ENCODE data around the gene LYZL1.
"Not testable (repeated sequence)": the region's sequence is repeated elsewhere in the genome, so short reads cannot be mapped to it uniquely, and the experiment has no call there.

GRCh38 chr10:29292406-29292805 lies 3.5 kb downstream of the LYZL1 start:
- TF ChIP-seq, protein P1, sequence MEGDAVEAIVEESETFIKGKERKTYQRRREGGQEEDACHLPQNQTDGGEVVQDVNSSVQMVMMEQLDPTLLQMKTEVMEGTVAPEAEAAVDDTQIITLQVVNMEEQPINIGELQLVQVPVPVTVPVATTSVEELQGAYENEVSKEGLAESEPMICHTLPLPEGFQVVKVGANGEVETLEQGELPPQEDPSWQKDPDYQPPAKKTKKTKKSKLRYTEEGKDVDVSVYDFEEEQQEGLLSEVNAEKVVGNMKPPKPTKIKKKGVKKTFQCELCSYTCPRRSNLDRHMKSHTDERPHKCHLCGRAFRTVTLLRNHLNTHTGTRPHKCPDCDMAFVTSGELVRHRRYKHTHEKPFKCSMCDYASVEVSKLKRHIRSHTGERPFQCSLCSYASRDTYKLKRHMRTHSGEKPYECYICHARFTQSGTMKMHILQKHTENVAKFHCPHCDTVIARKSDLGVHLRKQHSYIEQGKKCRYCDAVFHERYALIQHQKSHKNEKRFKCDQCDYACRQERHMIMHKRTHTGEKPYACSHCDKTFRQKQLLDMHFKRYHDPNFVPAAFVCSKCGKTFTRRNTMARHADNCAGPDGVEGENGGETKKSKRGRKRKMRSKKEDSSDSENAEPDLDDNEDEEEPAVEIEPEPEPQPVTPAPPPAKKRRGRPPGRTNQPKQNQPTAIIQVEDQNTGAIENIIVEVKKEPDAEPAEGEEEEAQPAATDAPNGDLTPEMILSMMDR (IDR thresholded peaks at IDR 0.05), result not testable (repeated sequence)
- not testable (repeated sequence) for TF ChIP-seq POLR2AphosphoS5, POLR2A (IDR thresholded peaks at IDR 0.05)

Data from breast epithelium (tissue), 3 donors.